PC-9 (cell line): Measurements from ENCODE around the gene ZEB2.

Source experiments
- EZH2 ChIP-seq: fragments of 200-600 bp; sonication (generic); IDR thresholded peaks from 2 replicates; pipeline ENCODE4 v1.8.0; 2017; ENCODE audit warnings: antibody characterized with exemption, low read depth
- TF ChIP-seq, protein P1 (sequence below): fragments of 200-600 bp; sonication (generic); conservative IDR thresholded peaks from 2 replicates; pipeline ENCODE4 v1.6.1; 2017; ENCODE audit warnings: mixed run types, antibody characterized with exemption, mild to moderate bottlenecking, moderate library complexity

DNA sequence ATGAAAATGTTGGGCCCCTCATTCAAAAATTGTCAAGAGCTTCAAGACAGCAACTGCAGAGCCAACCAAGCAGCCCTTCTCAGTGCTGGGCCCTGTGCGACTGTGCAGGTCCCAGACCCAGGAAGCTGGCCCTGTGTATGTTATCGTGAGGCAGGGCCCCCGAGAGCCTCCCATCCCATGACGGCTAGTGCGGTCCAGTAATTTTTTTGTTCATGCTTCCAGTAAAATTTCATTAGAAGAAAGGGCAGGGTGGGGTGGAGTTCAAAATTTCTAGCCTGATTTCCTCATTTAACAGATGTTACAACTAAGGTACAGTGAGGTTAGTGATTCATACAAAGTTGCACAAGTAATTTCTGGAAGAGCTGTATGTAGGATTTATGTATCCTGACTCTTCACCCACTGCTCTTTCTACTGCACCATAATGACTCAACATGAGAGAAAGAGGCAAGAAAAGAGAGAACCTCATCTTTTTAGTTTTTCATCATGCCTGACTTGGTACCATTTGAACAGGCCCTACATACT, 105.5 kb downstream of the ZEB2 start:
- TF ChIP-seq, protein P1, sequence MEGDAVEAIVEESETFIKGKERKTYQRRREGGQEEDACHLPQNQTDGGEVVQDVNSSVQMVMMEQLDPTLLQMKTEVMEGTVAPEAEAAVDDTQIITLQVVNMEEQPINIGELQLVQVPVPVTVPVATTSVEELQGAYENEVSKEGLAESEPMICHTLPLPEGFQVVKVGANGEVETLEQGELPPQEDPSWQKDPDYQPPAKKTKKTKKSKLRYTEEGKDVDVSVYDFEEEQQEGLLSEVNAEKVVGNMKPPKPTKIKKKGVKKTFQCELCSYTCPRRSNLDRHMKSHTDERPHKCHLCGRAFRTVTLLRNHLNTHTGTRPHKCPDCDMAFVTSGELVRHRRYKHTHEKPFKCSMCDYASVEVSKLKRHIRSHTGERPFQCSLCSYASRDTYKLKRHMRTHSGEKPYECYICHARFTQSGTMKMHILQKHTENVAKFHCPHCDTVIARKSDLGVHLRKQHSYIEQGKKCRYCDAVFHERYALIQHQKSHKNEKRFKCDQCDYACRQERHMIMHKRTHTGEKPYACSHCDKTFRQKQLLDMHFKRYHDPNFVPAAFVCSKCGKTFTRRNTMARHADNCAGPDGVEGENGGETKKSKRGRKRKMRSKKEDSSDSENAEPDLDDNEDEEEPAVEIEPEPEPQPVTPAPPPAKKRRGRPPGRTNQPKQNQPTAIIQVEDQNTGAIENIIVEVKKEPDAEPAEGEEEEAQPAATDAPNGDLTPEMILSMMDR: no peak
- no peak for TF ChIP-seq EZH2
